Adrenal gland (tissue), 12 donors: ENCODE data around the gene CTSH. TPM values are rescaled to one million over a fixed set of nuclear protein-coding genes. Genes with fewer than 3 reads are reported as not detected.

Experiments used
- DNase-seq, 7 donors: peaks; one replicate each; pipeline ENCODE4 v3.0.0-alpha.2; 2019 to 2020
- H3K27ac ChIP-seq, 5 donors: fragments of 200-600 bp; sonication (generic) in 4 of 5; 1 replicate in 3 of 5; 2 replicates in 2 of 5; pipeline versions ENCODE4 v1.5.1 to v1.8.0; 2016 to 2020; ENCODE audit warnings: mild to moderate bottlenecking in 1 of 5
- H3K27me3 ChIP-seq: fragments of 200-600 bp; 2 replicates; pipeline ENCODE4 v1.8.0; 2021
- H3K36me3 ChIP-seq, 2 donors: fragments of 200-600 bp; replicated peaks in 1 of 2; 1 replicate in 1 of 2; 2 replicates in 1 of 2; pipeline versions ENCODE4 v1.5.1 to v1.8.0; 2018 to 2022
- H3K4me1 ChIP-seq, 2 donors: fragments of 200-600 bp; replicated peaks in 1 of 2; 1 replicate in 1 of 2; 2 replicates in 1 of 2; pipeline versions ENCODE4 v1.5.1 to v1.8.0; 2018 to 2021
- H3K4me3 ChIP-seq, 4 donors: fragments of 200-600 bp; sonication (generic) in 3 of 4; one replicate each; pipeline ENCODE4 v1.5.1; 2016 to 2018
- H3K9me3 ChIP-seq, 3 donors: fragments of 200-600 bp; sonication (generic) in 1 of 3; replicated peaks in 1 of 3; 1 replicate in 2 of 3; 2 replicates in 1 of 3; pipeline versions ENCODE4 v1.5.1 to v1.8.0; 2016 to 2021
- POLR2A ChIP-seq, 2 donors: fragments of 450-650 bp; IDR thresholded peaks; one replicate each; pipeline ENCODE4 v1.6.1; 2017; ENCODE audit warnings: antibody characterized with exemption in 2 of 2, mild to moderate bottlenecking in 2 of 2, moderate library complexity in 1 of 2
- WGBS, 4 donors: extraction: QIAGEN DNeasy Blood & Tissue Kit in 2 of 4; methylation state at CpG; one replicate each; pipeline versions ENCODE4 v1.1.5 to v1.1.7; 2013 to 2017; 5-methylcytosine and 5-hydroxymethylcytosine counted together
- intact Hi-C, 2 donors: fragments of 100-400 bp; cut with DNase I; formaldehyde crosslinking; loops; one replicate each; pipeline versions ENCODE4 v1.14.1 to v1.15.0; 2022 to 2023
- polyA plus RNA-seq, 3 donors: library from polyadenylated mRNA; stranded (reverse); fragments of 200-250 nt in 2 of 3; fragments of 350-450 nt in 1 of 3; fragmentation: Illumina TruSeq in 1 of 3; extraction: RNeasy Lipid Tissue Mini Kit (QIAGEN cat#74804) in 1 of 3; gene quantifications; one replicate each; pipeline ENCODE4 v1.2.3, GENCODE V29; 2013 to 2014
- total RNA-seq, 9 donors: library from RNA; depleted of rRNA in 4 of 9; stranded (reverse); fragments of >200 nt in 4 of 9; fragments of 120-200 nt in 1 of 9; fragmentation: NEBNext Ultra II Directional in 1 of 9; extraction: Animal tissue kit (Norgen Biotek cat#: 25700) in 1 of 9; gene quantifications; one replicate each; pipeline versions ENCODE4 v1.1.0 to v1.2.4, GENCODE V29; 2013 to 2023
- TF ChIP-seq, protein P1 (sequence below), 6 experiments: fragments of 450-650 bp in 4 of 6; fragments of 200-600 bp in 2 of 6; sonication (generic) in 1 of 6; IDR thresholded peaks; 1 replicate in 5 of 6; 2 replicates in 1 of 6; pipeline versions ENCODE4 v1.5.1 to v1.8.0; 2016 to 2021; ENCODE audit warnings: antibody characterized with exemption in 6 of 6, mild to moderate bottlenecking in 2 of 6, moderate library complexity in 1 of 6
- donor health status: healthy with polysubstance abuse.
- donor health status: Bipolar disorder and iron deficiency.
- donor health status: DM: yes; HTN: yes; CAD: no.
- donor health status: DM: no; HTN: no; CAD: no.
- donor health status: DM: no; HTN: no; CAD: no.
- donor health status: DM: yes; HTN: yes; CAD: no.

Gene CTSH
- total and polyA plus RNA-seq, 12 donors, result 24.2 to 303 (median 139) TPM

DNA sequence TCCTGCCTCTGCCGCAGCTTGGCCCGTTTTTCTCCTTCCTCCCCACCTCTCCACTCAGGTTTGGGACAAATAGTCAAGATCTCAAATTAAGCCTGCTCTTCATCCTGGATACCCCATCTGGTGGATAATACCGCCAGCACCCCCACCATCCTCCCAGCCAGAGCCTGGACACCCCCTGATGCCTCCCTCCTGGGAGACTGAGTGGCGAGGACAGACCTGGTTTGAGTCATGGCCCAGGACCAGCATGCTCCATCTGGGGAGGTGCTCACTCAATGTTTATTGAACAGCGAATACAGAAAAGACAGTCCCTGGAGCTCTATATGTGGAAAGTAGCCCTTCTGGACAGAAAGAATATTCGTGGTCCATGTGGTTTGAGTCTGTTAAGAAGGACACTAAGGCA lies 23.3 kb downstream of the CTSH start:
- Histone ChIP-seq H3K4me1 (peaks cover 0 to 12% of the 10 kb centered on the region in 2 donors), H3K4me3 (no peak overlapping the region), H3K36me3 (peaks cover 0 to 75% of the 10 kb centered on the region in 2 donors), H3K9me3 (no peaks in the 10 kb centered on the region), H3K27ac (no peak overlapping the region), H3K27me3 (no peaks in the 10 kb centered on the region)
- no peak for TF ChIP-seq POLR2A (IDR thresholded peaks at IDR 0.05)
- TF ChIP-seq, protein P1, sequence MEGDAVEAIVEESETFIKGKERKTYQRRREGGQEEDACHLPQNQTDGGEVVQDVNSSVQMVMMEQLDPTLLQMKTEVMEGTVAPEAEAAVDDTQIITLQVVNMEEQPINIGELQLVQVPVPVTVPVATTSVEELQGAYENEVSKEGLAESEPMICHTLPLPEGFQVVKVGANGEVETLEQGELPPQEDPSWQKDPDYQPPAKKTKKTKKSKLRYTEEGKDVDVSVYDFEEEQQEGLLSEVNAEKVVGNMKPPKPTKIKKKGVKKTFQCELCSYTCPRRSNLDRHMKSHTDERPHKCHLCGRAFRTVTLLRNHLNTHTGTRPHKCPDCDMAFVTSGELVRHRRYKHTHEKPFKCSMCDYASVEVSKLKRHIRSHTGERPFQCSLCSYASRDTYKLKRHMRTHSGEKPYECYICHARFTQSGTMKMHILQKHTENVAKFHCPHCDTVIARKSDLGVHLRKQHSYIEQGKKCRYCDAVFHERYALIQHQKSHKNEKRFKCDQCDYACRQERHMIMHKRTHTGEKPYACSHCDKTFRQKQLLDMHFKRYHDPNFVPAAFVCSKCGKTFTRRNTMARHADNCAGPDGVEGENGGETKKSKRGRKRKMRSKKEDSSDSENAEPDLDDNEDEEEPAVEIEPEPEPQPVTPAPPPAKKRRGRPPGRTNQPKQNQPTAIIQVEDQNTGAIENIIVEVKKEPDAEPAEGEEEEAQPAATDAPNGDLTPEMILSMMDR (IDR thresholded peaks at IDR 0.05), result no peak
- 81 to 87% (median 84%) methylated on average over 3 to 6 of the region's 6 CpGs for WGBS, 4 donors
- intact Hi-C loops, result no loop called here
- DNase-seq, result no peak

DNA sequence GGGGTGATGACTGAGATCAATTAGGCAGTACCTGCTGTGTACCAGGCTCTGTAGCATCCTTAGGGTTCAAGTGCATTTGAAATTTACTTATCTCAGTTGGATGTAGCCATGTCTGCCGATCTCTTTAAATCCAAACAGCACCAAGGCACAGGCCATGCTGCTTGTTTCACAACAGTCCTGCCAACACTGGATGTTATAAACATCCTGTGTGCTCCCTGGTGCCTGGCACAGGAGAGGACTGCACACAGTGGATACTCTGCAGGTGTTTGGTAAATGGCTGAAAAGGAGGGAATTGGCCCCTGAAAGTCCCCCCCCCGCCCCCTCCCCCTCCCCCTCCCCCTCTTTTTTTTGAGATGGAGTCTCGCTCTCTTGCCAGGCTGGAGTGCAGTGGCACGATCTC lies 27.0 kb downstream of the CTSH start:
- no peak overlapping the region for H3K4me3 ChIP-seq
- H3K36me3 ChIP-seq, result peaks cover 0 to 53% of the 10 kb centered on the region in 2 donors
- peaks cover 15 to 39% of the 10 kb centered on the region in 2 donors for H3K4me1 ChIP-seq
- DNase-seq, result no peak
- WGBS, 4 donors, result 84 to 90% (median 88%) methylated on average over 2 to 4 of the region's 4 CpGs
- peak overlapping the region in 2 of 5 donors; percentile 51 to 69 for H3K27ac ChIP-seq
- no peaks in the 10 kb centered on the region for H3K27me3 ChIP-seq
- intact Hi-C loops, result loop anchor here in 1 of 2 donors (10.0 kb wide), 1 partner anchor 267 kb away; no protein-coding TSS in a partner anchor
- H3K9me3 ChIP-seq, result no peaks in the 10 kb centered on the region
- no peak for TF ChIP-seq POLR2A (IDR thresholded peaks at IDR 0.05)
- TF ChIP-seq, protein P1 (IDR thresholded peaks at IDR 0.05), result no peak

DNA sequence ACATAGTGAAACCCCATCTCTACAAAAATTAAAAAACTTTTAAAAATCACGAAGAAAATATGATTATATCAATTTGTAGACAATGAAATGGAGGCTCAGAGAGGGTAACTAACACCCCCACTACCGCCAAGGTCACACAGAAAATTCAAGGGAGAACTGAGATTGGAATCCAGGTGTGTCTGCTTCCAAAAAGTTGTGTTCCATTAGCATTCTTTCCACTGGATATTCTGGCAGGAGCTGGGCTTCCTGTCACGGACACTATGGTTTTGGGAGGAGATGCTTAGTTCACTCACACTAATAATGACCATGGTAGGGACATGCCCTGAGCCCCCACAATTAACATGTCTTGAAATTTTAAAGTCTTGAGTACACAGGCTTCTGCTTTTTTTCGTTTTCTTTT lies 28.8 kb downstream of the CTSH start:
- 77 to 85% (median 81%) methylated on average over 4 of the region's 4 CpGs for WGBS, 4 donors
- intact Hi-C loops, result loop anchor here in 1 of 2 donors (10.0 kb wide), 1 partner anchor 269 kb away; no protein-coding TSS in a partner anchor
- Histone ChIP-seq H3K27ac (peak overlapping the region in 3 of 5 donors; percentile 42 to 69 (median 51)), H3K4me1 (peaks cover 15 to 40% of the 10 kb centered on the region in 2 donors), H3K9me3 (no peaks in the 10 kb centered on the region), H3K36me3 (peaks cover 0 to 48% of the 10 kb centered on the region in 2 donors), H3K4me3 (no peak overlapping the region), H3K27me3 (no peaks in the 10 kb centered on the region)
- TF ChIP-seq, protein P1 (IDR thresholded peaks at IDR 0.05), result no peak
- TF ChIP-seq POLR2A (IDR thresholded peaks at IDR 0.05), result no peak
- DNase-seq, result no peak

DNA sequence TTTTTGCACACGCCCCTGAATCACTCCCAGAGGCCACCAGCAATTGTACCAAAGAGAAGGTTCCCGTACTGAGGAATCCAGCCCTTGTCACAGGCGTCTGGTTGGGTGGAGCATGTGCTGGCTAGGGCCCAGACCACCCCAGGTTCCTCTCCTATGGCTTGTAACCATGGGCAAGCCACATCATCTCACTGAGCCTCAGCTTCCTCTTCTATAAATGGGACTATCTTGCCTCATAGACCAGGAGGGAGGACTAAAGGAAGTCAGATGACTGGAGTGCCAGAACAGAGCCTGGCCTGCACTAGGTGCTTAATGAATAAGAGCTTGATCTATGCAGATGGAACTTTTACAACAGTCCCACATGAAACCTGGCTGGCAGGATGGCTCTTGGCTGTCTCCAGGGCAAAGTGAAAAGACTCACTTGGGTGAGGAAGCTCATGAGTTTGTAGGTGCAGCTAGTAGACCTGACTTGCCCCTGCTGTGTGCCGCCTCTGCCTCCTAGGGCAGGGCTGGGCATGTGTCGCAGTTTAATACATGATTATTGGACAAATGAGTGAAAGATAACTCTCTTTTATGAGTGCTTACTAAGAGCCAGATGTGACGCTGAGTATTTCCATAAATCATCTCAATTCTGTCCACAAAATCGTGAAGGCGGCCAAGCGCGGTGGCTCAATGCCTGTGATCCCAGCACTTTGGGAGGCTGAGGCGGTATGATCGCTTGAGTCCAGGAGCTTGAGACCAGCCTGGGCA lies 29.3 kb downstream of the CTSH start:
- DNase-seq, result peak in 4 of 7 donors; percentile 17 to 77 (median 70)
- Histone ChIP-seq H3K27me3 (no peaks in the 10 kb centered on the region), H3K27ac (peak overlapping the region in 3 of 5 donors; percentile 55 to 76 (median 69)), H3K36me3 (peaks cover 0 to 45% of the 10 kb centered on the region in 2 donors), H3K9me3 (no peaks in the 10 kb centered on the region), H3K4me1 (peaks cover 15 to 44% of the 10 kb centered on the region in 2 donors), H3K4me3 (no peak overlapping the region)
- WGBS, 4 donors, result 68 to 87% (median 79%) methylated on average over 11 to 12 of the region's 12 CpGs
- intact Hi-C loops, result loop anchor here in 1 of 2 donors (10.0 kb wide), 1 partner anchor 269 kb away; no protein-coding TSS in a partner anchor
- no peak for TF ChIP-seq POLR2A (IDR thresholded peaks at IDR 0.05)
- TF ChIP-seq, protein P1 (IDR thresholded peaks at IDR 0.05), result no peak
